Measurements from ENCODE around the gene APOBEC2. TPM values are rescaled to one million over a fixed set of nuclear protein-coding genes. Genes with fewer than 3 reads are reported as not detected.
A peak's percentile ranks its signal among the peaks of the same experiment; 100 is the strongest.

APOBEC2 gene
- total and polyA plus RNA-seq, 2 of the 13 experiments (the other 11 are each of a cell fraction or from before 2014, with no cell fraction given), result 0.09 TPM; not detected in 1

GRCh38 chr6:41027799-41028560 is 25.0 kb upstream of the APOBEC2 start (continued):
- TF ChIP-seq LRRFIP1 (CRISPR knock-in tag; conservative IDR thresholded peaks at IDR 0.05) (no peak), RERE (CRISPR knock-in tag; IDR thresholded peaks at IDR 0.05; ENCODE audit: low read depth) (no peak), TGIF2 (CRISPR knock-in tag; IDR thresholded peaks at IDR 0.05) (peak; percentile 84; the same call in 1 of the 2 replicates), YEATS2 (CRISPR knock-in tag; IDR thresholded peaks at IDR 0.05; ENCODE audit: borderline replicate concordance) (no peak), ZNF607 (CRISPR knock-in tag; IDR thresholded peaks at IDR 0.05; ENCODE audit: borderline replicate concordance) (peak; percentile 88), SAFB2 (CRISPR knock-in tag; IDR thresholded peaks at IDR 0.05; ENCODE audit: borderline replicate concordance, low read depth) (peak; percentile 51; the same call in 1 of the 2 replicates), NFATC3 (CRISPR knock-in tag; IDR thresholded peaks at IDR 0.05) (no peak; the same call in 1 of the 2 replicates), CBX5 (CRISPR knock-in tag; IDR thresholded peaks at IDR 0.05; ENCODE audit: borderline replicate concordance) (peak; percentile 50; the same call in 1 of the 2 replicates), HIVEP1 (CRISPR knock-in tag; IDR thresholded peaks at IDR 0.05) (peak; percentile 80; the same call in 1 of the 2 replicates), IRF2 (CRISPR knock-in tag; IDR thresholded peaks at IDR 0.05) (peak; percentile 62; the same call in 1 of the 2 replicates), EEA1 (CRISPR knock-in tag; IDR thresholded peaks at IDR 0.05; ENCODE audit: borderline replicate concordance) (peak; percentile 33; the same call in 1 of the 2 replicates)
- TF ChIP-seq, protein P1, sequence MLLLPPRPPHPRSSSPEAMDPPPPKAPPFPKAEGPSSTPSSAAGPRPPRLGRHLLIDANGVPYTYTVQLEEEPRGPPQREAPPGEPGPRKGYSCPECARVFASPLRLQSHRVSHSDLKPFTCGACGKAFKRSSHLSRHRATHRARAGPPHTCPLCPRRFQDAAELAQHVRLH (CRISPR knock-in tag; IDR thresholded peaks at IDR 0.05; ENCODE audit: borderline replicate concordance, low read depth), result 0 out of 2 replicates have a peak, but pooled peaks have one; percentile 61
- TF ChIP-seq, protein P2, sequence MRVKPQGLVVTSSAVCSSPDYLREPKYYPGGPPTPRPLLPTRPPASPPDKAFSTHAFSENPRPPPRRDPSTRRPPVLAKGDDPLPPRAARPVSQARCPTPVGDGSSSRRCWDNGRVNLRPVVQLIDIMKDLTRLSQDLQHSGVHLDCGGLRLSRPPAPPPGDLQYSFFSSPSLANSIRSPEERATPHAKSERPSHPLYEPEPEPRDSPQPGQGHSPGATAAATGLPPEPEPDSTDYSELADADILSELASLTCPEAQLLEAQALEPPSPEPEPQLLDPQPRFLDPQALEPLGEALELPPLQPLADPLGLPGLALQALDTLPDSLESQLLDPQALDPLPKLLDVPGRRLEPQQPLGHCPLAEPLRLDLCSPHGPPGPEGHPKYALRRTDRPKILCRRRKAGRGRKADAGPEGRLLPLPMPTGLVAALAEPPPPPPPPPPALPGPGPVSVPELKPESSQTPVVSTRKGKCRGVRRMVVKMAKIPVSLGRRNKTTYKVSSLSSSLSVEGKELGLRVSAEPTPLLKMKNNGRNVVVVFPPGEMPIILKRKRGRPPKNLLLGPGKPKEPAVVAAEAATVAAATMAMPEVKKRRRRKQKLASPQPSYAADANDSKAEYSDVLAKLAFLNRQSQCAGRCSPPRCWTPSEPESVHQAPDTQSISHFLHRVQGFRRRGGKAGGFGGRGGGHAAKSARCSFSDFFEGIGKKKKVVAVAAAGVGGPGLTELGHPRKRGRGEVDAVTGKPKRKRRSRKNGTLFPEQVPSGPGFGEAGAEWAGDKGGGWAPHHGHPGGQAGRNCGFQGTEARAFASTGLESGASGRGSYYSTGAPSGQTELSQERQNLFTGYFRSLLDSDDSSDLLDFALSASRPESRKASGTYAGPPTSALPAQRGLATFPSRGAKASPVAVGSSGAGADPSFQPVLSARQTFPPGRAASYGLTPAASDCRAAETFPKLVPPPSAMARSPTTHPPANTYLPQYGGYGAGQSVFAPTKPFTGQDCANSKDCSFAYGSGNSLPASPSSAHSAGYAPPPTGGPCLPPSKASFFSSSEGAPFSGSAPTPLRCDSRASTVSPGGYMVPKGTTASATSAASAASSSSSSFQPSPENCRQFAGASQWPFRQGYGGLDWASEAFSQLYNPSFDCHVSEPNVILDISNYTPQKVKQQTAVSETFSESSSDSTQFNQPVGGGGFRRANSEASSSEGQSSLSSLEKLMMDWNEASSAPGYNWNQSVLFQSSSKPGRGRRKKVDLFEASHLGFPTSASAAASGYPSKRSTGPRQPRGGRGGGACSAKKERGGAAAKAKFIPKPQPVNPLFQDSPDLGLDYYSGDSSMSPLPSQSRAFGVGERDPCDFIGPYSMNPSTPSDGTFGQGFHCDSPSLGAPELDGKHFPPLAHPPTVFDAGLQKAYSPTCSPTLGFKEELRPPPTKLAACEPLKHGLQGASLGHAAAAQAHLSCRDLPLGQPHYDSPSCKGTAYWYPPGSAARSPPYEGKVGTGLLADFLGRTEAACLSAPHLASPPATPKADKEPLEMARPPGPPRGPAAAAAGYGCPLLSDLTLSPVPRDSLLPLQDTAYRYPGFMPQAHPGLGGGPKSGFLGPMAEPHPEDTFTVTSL (CRISPR knock-in tag; IDR thresholded peaks at IDR 0.05; ENCODE audit: borderline replicate concordance), result no peak
